COR-L47 (cell line): ENCODE results near the gene DDT.
"Not testable (repeated sequence)": the region's sequence is repeated elsewhere in the genome, so short reads cannot be mapped to it uniquely, and the experiment has no call there.

Experiments used
- DNase-seq: peaks from one replicate; lab custom pipeline; 2025; lab: John Stamatoyannopoulos, UW

The DDT gene

DNA sequence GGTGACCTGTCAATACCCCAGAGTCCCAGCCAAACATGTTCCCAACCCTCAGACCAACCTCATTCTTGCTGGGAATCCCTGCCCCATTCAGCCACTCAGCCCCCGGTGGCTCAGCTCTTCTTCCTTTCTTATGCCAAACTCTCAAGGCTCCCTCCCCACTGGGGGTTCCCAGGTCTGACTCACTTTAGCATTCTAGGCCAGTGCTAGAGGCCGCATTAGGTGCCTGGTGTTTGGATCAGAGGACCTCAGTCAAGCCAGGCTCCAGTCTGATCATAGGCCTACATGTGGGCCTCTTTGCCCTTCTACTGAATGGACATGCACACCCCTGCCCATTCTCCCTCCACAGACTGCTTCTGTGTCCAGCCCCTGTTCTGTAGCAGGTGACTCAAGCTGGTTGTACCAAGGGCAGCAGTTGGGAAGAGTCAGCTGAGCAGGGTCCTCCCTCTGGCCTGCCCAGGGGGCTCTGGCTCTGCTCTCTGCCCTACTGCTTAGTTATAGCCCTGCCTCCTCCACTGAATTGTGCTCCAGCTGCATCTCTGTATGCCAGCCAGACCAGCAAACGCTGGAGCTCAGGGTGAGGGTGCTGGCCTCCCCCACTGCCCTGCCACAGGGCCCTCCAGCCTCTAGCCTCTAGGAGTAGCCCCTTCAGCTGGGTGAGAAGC is 15.5 kb upstream of the DDT start:
- not testable (repeated sequence) for DNase-seq

DNA sequence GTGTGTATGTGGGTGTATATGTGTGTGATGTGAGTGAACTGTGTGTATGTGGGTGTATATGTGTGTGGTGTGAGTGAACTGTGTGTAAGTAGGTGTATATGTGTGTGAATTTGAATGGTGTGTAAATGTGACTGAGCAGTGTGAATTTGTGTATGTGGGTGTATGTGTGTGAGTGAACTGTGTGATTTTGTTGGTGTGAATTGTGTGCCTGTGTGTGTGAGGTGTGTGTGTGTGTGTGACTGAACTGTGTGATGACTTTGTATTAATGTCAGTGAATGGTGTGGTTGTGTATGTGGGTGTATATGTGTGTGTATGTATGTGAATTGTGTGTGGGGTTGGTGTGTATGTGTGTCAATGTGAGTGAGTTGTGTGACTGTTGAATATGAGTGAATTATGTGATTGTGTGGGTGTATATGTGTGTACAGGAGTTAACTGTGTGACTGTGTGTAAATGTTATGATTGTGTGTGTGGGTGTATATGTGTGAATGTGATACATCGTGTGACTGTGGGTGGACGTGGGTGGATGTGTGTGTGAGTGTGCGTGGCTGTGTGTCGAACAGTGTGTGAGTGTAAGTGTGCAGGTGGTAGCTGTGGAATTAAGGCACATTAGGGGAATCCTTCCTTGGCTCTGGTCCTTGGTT is 12.4 kb upstream of the DDT start:
- DNase-seq = not testable (repeated sequence)

DNA sequence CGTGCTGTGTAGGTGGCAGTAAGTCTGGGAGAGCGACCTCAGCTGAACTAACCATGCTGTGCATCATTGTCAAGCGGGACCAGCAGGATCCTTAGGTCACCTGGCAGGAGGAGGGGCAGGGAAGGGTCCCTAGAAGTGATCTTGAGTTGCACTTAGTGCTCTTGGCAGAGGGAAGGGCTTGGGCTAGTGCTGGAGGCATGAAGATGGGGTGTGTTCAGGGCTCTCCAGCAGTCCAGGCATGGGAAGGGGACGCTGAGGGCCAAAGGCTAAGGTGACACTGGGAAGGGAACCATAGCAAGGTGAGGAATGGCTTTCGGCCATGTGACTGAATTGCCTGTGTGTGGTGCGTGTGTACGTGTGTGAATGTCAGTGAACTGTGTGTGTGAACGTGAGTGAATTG is 11.8 kb upstream of the DDT start:
- DNase-seq = not testable (repeated sequence)

DNA sequence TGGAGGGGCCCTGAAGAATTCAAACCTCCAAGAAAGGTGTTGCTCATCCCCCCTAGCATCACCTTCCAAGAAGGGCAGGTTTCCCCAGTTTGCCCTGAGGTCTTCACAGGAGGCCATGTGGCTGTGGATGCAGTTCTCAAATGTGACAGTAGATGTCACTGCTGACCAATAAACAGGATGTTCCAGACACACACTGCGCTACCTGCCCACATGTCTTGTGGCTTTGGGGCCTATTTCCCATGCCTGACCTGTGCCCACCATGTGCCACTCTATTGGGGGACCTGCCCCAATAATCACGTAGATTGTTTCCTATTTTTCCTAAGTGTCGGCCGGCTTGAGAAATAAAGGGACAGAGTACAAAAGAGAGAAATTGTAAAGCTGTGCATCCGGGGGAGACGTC is 10.2 kb upstream of the DDT start:
- DNase-seq = peak; percentile 10

DNA sequence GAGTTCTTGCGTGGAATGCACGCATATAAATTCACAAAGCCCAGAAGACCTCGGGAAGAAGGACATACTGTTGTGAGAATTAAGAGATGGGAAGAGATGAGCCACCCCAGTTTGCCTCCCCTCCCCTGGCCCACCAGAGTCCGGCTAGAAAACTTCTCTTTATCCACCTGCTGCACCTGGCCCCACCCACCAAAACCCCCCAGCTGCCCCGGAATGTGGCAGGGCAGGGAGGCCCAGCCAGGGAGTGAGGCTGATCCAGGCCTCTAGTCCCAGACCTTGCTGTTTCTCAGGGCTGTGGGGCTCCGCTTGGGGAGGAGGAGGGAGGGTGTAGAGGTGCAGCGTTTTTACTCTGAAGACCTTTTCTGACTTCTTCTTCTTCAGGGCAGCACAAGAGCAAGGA is 6.3 kb upstream of the DDT start:
- DNase-seq = not testable (repeated sequence)

DNA sequence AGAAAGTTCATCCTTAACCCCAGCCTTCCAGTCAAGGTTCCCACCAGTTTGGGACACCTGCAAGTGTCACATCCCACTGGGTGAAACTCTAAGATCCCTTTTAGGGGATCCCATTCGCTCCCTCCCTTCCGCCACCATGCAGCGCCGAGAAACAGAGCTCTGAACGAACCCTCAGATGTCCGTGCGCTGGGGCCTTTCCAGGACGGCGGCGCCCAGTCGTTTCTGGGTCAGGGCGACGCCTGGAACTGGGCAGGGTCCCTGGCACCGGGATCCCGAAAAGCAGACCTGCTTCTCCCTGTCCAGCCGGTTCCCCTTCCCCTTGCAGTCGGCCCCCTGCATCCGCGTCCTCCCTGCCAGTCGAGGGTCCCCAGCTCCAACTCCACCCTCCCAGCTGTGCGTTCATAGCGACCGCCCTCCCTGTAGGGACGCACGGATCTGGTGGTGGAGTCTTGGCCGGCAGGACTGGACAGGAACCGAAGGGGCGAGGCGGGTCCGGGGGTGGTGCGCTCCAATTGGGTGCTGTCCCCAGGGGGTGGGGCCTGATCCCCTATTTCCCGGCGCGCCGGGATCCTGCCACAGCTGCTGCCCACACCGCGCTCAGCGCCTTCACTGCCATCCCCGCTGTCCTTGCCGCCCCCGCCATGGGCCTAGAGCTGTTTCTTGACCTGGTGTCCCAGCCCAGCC is 5.5 kb upstream of the DDT start, which contains the start of gene GSTT2:
Gene GSTT2 (plus strand): TSS at position 578 of the 684 bp plus-strand sequence.
- DNase-seq = not testable (repeated sequence)

DNA sequence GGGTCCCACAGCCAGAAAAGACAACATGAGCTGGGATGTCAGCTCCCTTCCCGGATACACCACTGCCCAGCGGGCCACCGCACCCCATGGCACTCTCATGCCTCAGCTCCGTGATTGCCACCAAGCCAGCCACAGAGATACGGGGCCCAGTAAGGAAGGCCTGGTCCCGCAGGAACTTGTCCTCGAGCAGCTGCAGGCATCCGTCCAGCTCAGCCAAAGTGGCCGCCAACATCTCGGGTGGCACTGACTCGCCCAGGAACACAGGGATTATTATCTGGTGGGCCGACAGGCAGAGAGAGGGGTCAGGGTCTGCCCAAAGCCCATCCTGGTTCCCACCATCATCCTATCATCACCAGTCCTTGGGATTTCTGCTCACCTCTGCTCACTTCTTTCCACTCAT is 3.1 kb upstream of the DDT start:
- not testable (repeated sequence) for DNase-seq

DNA sequence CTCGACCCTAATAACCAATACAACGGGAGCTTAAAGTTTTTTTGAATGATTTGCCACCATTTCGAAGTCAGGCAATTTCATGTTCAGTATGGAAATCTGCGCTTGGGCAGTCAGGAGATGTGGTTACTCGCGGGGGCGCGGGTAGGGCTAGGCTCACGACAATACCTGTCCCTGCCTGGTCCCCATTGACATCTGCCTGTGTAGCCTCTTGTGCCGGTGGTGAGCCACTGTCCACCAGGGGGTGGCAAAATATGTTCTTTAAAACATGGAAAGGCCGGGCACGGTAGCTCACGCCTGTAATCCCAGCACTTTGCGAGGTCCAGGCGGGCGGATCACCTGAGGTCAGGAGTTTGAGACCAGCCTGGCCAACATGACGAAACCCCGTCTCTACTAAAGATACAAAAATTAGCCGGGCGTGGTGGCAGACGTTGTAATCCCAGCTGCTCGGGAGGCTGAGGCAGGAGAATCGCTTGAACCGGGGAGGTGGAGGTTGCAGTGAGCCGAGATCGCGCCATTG is 653 bp upstream of the DDT start:
- not testable (repeated sequence) for DNase-seq

DNA sequence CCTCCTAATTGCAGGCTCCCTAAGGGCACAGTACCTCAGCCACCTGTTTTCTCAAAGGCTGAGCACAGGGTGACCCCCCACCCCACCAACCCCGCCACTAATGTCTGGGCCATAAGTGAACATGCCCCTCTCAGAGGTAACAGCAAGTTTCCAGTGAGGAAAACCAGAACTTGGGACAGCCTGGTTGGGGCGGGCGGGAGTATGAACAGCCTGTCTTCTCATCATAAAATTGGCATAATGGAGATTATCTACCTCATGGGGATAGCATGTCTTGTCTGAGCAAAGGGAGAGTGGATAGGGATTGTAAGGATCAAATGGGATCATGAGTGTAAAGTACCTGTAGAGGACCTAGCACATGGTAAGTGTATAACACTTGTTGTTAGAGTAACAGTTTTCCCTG is 2.3 kb downstream of the DDT start:
- not testable (repeated sequence) for DNase-seq

DNA sequence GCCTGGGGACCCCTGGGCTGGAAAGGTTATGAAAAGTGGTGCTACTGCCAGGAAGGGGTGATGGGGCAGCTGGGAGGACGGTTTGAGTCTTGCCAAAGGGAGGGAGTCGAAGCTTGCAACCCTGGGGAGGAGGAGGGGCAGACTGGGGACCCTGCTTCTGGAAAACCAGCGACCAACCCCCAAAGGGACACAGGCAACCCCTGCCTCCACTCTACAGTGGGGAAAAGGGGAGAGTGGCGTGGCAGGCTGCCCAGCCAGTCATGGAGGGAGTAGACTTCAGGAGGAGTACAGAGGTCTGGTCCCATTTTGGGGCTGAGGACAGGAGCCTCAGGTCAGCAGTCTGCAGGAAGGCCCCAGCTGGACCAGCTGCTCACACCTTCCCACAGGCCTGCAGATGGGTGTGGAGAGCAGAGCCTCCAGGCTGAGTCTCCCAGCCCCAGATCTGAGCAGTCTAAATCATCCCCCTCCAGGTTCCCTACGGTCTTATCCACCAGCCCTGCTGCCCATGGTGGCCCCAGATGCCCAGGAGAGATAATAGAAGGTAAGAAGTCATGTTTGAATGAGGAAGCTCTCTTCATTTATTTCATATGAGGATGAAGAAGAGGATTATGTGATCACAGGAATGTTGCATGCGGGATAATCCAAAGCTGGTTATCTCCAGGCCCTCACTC is 3.3 kb downstream of the DDT start:
- no peak for DNase-seq

DNA sequence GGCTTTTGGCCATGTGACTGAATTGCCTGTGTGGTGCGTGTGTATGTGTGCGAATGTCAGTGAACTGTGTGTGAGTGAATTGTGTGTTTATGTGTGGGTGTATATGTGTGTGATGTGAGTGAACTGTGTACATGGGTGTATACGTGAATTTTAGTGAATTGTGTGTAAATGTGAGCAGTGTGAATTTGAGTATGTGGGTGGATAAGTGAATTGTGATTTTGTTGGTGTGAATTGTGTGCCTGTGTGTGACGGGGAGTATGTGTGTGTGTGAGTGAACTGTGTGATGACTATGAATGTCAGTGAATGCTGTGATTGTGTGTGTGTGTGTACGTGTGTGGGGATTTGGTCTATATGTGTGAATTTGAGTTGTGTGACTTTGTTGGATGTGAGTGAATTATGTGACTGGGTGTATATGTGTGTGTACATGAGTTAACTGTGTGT is 4.0 kb downstream of the DDT start:
- no peak for DNase-seq

DNA sequence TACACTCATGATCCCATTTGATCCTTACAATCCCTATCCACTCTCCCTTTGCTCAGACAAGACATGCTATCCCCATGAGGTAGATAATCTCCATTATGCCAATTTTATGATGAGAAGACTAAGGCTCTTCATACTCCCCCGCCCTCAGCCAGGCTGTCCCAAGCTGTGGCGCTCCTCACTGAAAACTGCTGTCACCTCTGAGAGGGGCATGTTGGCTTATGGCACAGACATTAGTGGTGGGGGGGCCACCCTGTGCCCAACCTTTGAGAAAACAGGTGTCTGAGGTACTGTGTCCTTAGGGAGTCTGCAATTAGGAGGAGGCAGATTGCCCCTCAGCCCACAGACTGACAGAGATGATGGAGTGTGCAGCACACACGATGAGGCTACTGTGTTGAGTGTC is 5.2 kb downstream of the DDT start:
- DNase-seq = no peak

DNA sequence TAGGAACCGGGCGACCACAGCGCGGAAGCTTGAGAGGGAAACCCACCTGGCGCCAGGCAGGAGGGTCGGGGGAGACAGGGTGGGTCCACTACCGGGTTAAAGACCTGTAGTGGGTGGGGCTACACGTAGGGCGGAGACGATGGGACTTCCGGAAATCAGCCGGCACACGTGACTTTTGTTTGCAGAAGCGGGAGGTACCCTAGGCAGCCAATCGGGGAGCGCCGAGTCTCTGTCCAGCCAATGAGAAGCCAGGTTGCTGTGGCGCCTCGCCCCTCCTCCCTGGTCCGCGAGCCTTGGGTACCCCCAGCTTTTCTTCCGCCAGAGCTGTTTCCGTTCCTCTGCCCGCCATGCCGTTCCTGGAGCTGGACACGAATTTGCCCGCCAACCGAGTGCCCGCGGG is 7.7 kb downstream of the DDT start, which contains the start of gene DDTL:
Gene DDTL (plus strand): TSS at position 321 of the 400 bp plus-strand sequence. CDS start 27 bp downstream, at position 348.
- DNase-seq = not testable (repeated sequence)

DNA sequence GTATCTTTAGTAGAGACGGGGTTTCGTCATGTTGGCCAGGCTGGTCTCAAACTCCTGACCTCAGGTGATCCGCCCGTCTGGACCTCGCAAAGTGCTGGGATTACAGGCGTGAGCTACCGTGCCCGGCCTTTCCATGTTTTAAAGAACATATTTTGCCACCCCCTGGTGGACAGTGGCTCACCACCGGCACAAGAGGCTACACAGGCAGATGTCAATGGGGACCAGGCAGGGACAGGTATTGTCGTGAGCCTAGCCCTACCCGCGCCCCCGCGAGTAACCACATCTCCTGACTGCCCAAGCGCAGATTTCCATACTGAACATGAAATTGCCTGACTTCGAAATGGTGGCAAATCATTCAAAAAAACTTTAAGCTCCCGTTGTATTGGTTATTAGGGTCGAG is 8.1 kb downstream of the DDT start:
- DNase-seq = not testable (repeated sequence)

DNA sequence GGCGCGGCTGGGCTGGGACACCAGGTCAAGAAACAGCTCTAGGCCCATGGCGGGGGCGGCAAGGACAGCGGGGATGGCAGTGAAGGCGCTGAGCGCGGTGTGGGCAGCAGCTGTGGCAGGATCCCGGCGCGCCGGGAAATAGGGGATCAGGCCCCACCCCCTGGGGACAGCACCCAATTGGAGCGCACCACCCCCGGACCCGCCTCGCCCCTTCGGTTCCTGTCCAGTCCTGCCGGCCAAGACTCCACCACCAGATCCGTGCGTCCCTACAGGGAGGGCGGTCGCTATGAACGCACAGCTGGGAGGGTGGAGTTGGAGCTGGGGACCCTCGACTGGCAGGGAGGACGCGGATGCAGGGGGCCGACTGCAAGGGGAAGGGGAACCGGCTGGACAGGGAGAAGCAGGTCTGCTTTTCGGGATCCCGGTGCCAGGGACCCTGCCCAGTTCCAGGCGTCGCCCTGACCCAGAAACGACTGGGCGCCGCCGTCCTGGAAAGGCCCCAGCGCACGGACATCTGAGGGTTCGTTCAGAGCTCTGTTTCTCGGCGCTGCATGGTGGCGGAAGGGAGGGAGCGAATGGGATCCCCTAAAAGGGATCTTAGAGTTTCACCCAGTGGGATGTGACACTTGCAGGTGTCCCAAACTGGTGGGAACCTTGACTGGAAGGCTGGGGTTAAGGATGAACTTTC is 13.0 kb downstream of the DDT start, which contains the start of gene GSTT2B:
Gene GSTT2B (minus strand): TSS at position 112 of the 688 bp plus-strand sequence. CDS start 64 bp downstream, at position 48.
- DNase-seq = not testable (repeated sequence)

DNA sequence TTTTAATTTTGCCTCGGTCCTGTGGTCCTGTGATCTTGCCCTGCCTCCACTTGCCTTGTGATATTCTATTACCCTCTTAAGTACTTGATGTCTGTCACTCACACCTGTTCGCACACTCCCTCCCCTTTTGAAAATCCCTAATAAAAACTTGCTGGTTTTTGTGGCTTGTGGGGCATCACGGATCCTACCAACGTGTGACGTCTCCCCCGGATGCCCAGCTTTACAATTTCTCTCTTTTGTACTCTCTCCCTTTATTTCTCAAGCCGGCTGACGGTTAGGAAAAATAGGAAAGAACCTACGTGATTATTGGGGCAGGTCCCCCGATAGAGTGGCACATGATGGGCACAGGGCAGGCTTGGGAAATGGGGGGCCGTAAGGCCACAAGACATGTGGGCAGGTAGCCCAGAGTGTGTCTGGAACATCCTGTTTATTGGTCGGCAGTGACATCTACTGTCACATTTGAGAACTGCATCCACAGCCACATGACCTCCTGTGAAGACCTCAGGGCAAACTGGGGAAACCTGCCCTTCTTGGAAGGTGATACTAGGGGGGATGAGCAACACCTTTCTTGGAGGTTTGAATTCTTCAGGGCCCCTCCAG is 17.8 kb downstream of the DDT start:
- peak; percentile 42 for DNase-seq

DNA sequence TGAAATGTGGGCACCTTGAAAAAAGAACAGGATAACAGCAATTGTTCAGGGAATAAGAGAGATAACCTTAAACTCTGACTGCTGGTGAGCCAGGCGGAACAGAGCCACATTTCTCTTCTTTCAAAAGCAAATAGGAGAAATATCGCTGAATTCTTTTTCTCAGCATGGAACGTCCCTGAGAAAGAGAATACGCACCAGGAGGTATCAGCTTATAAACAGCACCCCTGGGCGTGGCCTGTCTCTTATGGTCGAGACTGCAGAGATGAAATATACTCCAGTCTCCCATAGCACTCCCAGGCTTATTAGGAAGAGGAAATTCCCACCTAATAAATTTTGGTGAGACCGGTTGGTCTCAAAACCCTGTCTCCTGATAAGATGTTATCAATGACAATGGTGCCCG is 18.4 kb downstream of the DDT start:
- not testable (repeated sequence) for DNase-seq

DNA sequence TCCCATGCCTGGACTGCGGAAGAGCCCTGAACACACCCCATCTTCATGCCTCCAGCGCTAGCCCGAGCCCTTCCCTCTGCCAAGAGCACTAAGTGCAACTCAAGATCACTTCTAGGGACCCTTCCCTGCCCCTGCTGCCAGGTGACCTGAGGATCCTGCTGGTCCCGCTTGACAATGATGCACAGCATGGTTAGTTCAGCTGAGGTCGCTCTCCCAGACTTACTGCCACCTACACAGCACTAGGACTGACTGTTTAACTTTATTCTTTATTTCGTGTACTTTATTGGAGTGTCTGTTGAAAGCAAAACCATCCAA is 19.3 kb downstream of the DDT start:
- not testable (repeated sequence) for DNase-seq

DNA sequence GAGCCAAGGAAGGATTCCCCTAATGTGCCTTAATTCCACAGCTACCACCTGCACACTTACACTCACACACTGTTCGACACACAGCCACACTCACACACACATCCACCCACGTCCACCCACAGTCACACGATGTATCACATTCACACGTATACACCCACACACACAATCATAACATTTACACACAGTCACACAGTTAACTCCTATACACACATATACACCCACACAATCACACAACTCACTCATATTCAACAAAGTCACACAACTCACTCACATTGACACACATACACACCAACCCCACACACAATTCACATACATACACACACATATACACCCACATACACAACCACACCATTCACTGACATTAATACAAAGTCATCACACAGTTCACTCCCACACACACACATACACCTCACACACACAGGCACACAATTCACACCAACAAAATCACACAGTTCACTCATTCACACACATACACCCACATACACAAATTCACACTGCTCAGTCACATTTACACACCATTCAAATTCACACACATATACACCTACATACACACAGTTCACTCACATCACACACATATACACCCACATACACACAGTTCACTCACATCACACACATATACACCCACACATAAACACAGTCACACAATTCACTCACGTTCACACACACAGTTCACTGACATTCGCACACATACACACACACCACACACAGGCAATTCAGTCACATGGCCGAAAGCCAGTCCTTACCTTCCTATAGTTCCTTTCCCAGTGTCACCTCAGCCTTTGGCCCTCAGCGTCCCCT is 19.8 kb downstream of the DDT start:
- not testable (repeated sequence) for DNase-seq

DNA sequence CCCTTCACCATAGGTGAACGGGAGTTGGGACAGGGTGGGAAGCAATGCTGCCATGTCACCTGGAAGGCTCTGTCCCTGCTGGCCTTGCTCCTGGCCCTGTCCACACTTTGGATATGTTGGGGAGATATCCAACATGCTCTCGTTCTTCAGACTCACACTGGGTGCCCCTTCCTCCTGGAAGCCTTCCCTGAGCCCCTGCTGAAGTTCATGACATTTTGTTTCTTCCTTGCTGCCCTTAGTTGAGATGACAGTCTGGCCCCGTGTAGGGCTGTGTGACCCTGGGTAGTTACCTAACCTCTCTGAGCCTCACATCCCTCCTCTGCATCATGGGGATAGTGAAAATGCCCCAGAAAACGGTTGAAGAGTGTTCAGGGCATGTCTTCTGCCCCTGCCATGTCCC is 20.8 kb downstream of the DDT start:
- not testable (repeated sequence) for DNase-seq
